Activated naive CD4-positive, alpha-beta T cell treated with anti-CD3 and anti-CD28 coated beads for 36 hours (primary cell): Measurements from ENCODE around the gene ASCL3. TPM values are rescaled to one million over a fixed set of nuclear protein-coding genes. Genes with fewer than 3 reads are reported as not detected.
"Not testable (repeated sequence)": the region's sequence is repeated elsewhere in the genome, so short reads cannot be mapped to it uniquely, and the experiment has no call there.

Experiments
- CTCF ChIA-PET: fragments of 350-600 bp; sonication (Branson Sonifier 250); formaldehyde crosslinking; loops from one replicate; lab custom pipeline; 2021; ENCODE audit warnings: antibody characterized with exemption; lab: Charles Lee
- DNase-seq: peaks from one replicate; pipeline ENCODE4 v3.0.0-alpha.2; 2020
- H3K27ac Mint-ChIP-seq: one replicate; pipeline ENCODE4 v1.8.0; 2021; ENCODE audit warnings: mild to moderate bottlenecking, mixed read lengths
- H3K27me3 Mint-ChIP-seq: one replicate; pipeline ENCODE4 v1.8.0; 2021; ENCODE audit warnings: low read depth, mixed read lengths
- H3K36me3 Mint-ChIP-seq: one replicate; pipeline ENCODE4 v1.8.0; 2021; ENCODE audit warnings: low read depth, mixed read lengths
- H3K4me1 Mint-ChIP-seq: one replicate; pipeline ENCODE4 v1.8.0; 2021; ENCODE audit warnings: low read depth, mixed read lengths
- H3K4me3 Mint-ChIP-seq: one replicate; pipeline ENCODE4 v1.8.0; 2021; ENCODE audit warnings: mild to moderate bottlenecking, moderate library complexity, mixed read lengths
- H3K9me3 Mint-ChIP-seq: one replicate; pipeline ENCODE4 v1.8.0; 2021; ENCODE audit warnings: mixed read lengths
- intact Hi-C: fragments of 100-400 bp; cut with micrococcal nuclease; formaldehyde crosslinking; loops from one replicate; pipeline ENCODE4 v1.15.1; 2023
- total RNA-seq, 2 experiments: library from RNA; stranded (reverse); gene quantifications; one replicate each; pipeline ENCODE4 v1.2.3, GENCODE V29; 2021

Gene ASCL3
- total RNA-seq, 2 experiments from 2014 or later, result not detected

DNA sequence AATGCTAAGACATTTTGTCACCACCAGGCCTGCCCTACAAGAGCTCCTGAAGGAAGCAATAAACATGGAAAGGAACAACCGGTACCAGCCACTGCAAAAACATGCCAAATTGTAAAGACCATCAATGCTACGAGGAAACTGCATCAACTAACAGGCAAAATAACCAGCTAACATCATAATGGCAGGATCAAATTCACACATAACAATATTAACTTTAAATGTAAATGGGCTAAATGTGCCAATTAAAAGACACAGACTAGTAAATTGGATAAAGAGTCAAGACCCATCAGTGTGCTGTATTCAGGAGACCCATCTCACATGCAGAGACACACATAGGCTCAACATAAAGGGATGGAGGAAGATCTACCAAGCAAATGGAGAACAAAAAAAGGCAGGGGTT, 51.6 kb downstream of the ASCL3 start:
- H3K9me3 Mint-ChIP-seq, H3K27ac Mint-ChIP-seq, CTCF ChIA-PET, H3K36me3 Mint-ChIP-seq, intact Hi-C loops, DNase-seq, H3K4me3 Mint-ChIP-seq, H3K4me1 Mint-ChIP-seq: not testable (repeated sequence)
- H3K27me3 Mint-ChIP-seq, result peaks cover 11% of the 10 kb centered on the region

Other genes starting within 250 kb of the ASCL3 start
- 10 to 100 TPM; 41.5 to 43.9 TPM for gene AKIP1, start 31.8 kb downstream of the ASCL3 start, total RNA-seq
- not detected for gene C11orf16, start 10.1 kb downstream of the ASCL3 start, total RNA-seq
- 10 to 100 TPM; 13.4 to 13.6 TPM for gene TMEM9B, start 21.4 kb upstream of the ASCL3 start, total RNA-seq
- gene NRIP3, start 61.0 kb upstream of the ASCL3 start, total RNA-seq, result 1 to 10 TPM; 3.0 to 3.5 TPM
- under 1 TPM; 0.17 to 0.31 TPM for gene SCUBE2, start 148.6 kb upstream of the ASCL3 start, total RNA-seq